Astrocyte of the cerebellum (primary cell): ENCODE results near the gene MKNK1.

Experiments
- DNase-seq: peaks from one replicate; pipeline ENCODE4 v3.0.0-alpha.2; 2011; ENCODE audit warnings: low read depth
- H3K4me3 ChIP-seq: 2 replicates; pipeline ENCODE4 v1.5.1; 2011; ENCODE audit warnings: mild to moderate bottlenecking, low read depth, low read length, moderate library complexity
- CTCF ChIP-seq: IDR thresholded peaks from 2 replicates; pipeline ENCODE4 v1.5.1; 2012; ENCODE audit warnings: low read length, low read depth, moderate library complexity, mild to moderate bottlenecking; ENCODE audit errors: missing control alignments
- in situ Hi-C: cut with HindIII; loops from 2 replicates; pipeline ENCODE4 v1.10.0; 2017; ENCODE audit warnings: low sequenced_read_pairs

MKNK1 gene

DNA sequence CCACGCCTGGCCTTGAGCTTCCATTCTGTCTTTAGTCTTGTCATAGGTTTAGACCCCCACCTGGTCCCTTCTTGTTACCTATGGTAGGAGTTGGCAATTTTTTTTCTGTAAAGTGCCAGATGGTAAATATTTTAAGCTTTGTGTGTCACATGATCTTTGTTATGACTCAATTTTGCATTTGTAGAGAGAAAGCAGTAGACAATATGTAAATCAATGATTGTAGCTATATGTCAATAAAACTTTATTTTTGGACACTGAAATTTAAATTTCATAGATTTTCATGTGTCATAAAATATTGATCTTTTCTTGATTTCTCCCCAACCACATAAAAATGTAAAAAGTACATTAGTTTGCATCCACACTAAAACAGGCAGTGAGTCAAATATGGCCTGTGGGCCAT lies 8.0 kb downstream of the MKNK1 start:
- TF ChIP-seq CTCF: no peak
- in situ Hi-C loops: no loop called here
- no peak overlapping the region for H3K4me3 ChIP-seq
- DNase-seq: no peak

- H3K4me3 ChIP-seq: no peak overlapping the region
- in situ Hi-C loops: no loop called here
- DNase-seq: no peak
- no peak for TF ChIP-seq CTCF
Observed at GRCh38 chr1:46595127-46595526, 8.9 kb downstream of the MKNK1 start.

DNA sequence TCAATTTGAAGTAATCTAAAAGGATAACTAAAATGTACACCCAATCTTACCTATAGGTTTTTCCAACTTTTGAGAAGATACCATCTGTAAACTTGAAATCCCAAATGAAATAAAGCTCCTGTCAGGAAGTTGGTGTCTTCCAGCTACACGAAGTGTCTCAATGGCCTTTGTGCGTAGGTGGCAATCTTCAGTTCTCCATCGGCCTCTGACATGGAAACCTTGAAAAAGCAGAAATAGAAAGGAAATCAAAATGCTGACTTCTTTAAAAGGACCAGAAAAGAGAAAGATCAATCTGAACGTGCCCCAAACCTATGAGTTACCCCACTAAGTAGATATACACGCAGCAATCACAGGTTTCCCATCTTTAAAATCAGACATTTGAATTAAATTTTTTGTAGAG lies 10.0 kb downstream of the MKNK1 start:
- no peak for TF ChIP-seq CTCF
- no peak for DNase-seq
- in situ Hi-C loops: no loop called here
- no peak overlapping the region for H3K4me3 ChIP-seq

- H3K4me3 ChIP-seq: no peak overlapping the region
- no peak for TF ChIP-seq CTCF
- DNase-seq: no peak
- in situ Hi-C loops: no loop called here
Observed at GRCh38 chr1:46592823-46593222, 11.2 kb downstream of the MKNK1 start.

DNA sequence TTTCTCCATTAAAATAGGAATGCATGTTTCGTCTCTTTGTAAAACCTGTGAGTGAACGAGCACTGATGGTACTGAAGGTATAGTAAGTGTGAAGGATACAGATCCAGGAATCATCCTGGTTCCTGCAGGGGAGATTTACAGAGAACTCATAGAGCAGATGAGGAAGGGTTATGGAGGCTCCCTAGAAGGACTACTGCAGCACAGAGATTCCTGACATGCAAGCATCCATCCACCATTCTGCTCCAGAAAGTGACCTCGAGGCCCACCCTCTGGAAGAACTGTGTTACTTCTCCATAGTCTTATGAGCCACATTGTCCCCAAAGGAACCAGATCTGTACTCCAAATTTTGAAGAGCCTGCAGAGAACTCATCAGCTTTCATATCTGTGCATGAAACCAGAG lies 14.5 kb downstream of the MKNK1 start:
- in situ Hi-C loops: no loop called here
- no peak overlapping the region for H3K4me3 ChIP-seq
- no peak for DNase-seq
- no peak for TF ChIP-seq CTCF

GRCh38 chr1:46587069-46587468 lies 17.0 kb downstream of the MKNK1 start:
- in situ Hi-C loops: no loop called here
- TF ChIP-seq CTCF: no peak
- H3K4me3 ChIP-seq: no peak overlapping the region
- DNase-seq: no peak
